HepG2 (cell line): ENCODE results near the gene RUVBL2. TPM values are rescaled to one million over a fixed set of nuclear protein-coding genes. Genes with fewer than 3 reads are reported as not detected.

Experiments used
- ATAC-seq: fragments of 200-7000 bp; cut with Tn5 transposase; 3 replicates; pipeline ENCODE4 v1.9.1; 2020; ENCODE audit warnings: mild to moderate bottlenecking, moderate library complexity
- BruUV-seq: library from RNA; stranded (reverse); fragments of 400-500 nt; replicated peaks from 2 replicates; lab custom pipeline; 2021; lab: Mats Ljungman, UMichigan
- CTCF ChIA-PET: fragments of 300-600 bp; formaldehyde crosslinking; extraction: SDS; loops from one replicate; lab custom pipeline; 2021; ENCODE audit warnings: low total read pairs, inconsistent platforms, low intra/inter-chr PET ratio; lab: Yijun Ruan, JAX
- POLR2A ChIA-PET: fragments of 350-600 bp; sonication (Branson Sonifier 250); formaldehyde crosslinking; loops from one replicate; lab custom pipeline; 2020; ENCODE audit warnings: antibody characterized with exemption, inconsistent platforms; lab: Yijun Ruan, JAX
- DNase-seq: peaks from one replicate; pipeline ENCODE4 v3.0.0-alpha.2; 2015; ENCODE audit warnings: low spot score
- FAIRE-seq: peaks from 3 replicates; lab custom pipeline; 2011; peaks lifted over from hg19 to GRCh38; lab: Jason Lieb, UNC
- H2AFZ ChIP-seq: one replicate; pipeline ENCODE4 v1.6.1; 2011; ENCODE audit warnings: low read length, inconsistent platforms
- H3K27ac ChIP-seq: fragments of 300-600 bp; 3 replicates; pipeline ENCODE4 v1.8.0; 2011; ENCODE audit warnings: mixed run types, mild to moderate bottlenecking, mixed read lengths, low read length, inconsistent platforms; ENCODE audit not compliant: insufficient read depth; ENCODE audit errors: extremely low read length
- H3K27me3 ChIP-seq, 2 experiments: fragments of 200-600 bp in 1 of 2; 2 replicates in 1 of 2; 3 replicates in 1 of 2; pipeline versions ENCODE4 v1.6.0 to v1.8.0; 2011; ENCODE audit warnings: low read length in 2 of 2, mild to moderate bottlenecking in 2 of 2, moderate library complexity in 2 of 2, inconsistent platforms in 1 of 2; ENCODE audit not compliant: insufficient read depth in 2 of 2, control insufficient read depth in 1 of 2
- H3K36me3 ChIP-seq, 2 experiments: fragments of 200-600 bp in 1 of 2; replicated peaks in 1 of 2; 2 replicates in 1 of 2; 3 replicates in 1 of 2; pipeline versions ENCODE4 v1.5.1 to v1.8.0; 2011; ENCODE audit warnings: low read length in 2 of 2, inconsistent platforms in 1 of 2; ENCODE audit not compliant: insufficient read depth in 2 of 2, control insufficient read depth in 1 of 2
- H3K4me1 ChIP-seq: 2 replicates; pipeline ENCODE4 v1.5.1; 2012; ENCODE audit warnings: low read length, inconsistent platforms; ENCODE audit not compliant: insufficient read depth
- H3K4me2 ChIP-seq: 2 replicates; pipeline ENCODE4 v1.6.0; 2011; ENCODE audit warnings: low read depth, low read length, inconsistent platforms
- H3K4me3 ChIP-seq, 3 experiments: fragments of 200-600 bp in 1 of 3; sonication (generic), shearing (Covaris generic) in 1 of 3; replicated peaks in 1 of 3; 2 replicates each; pipeline ENCODE4 v1.5.1; 2011 to 2016; ENCODE audit warnings: low read length in 3 of 3, inconsistent platforms in 2 of 3, low read depth in 2 of 3, mild to moderate bottlenecking in 2 of 3, control low read depth in 1 of 3, mixed read lengths in 1 of 3; ENCODE audit not compliant: insufficient read depth in 1 of 3
- H3K79me2 ChIP-seq: one replicate; pipeline ENCODE4 v1.6.1; 2011; ENCODE audit warnings: low read length, inconsistent platforms; ENCODE audit not compliant: insufficient read depth
- H3K9ac ChIP-seq: 2 replicates; pipeline ENCODE4 v1.6.0; 2011; ENCODE audit warnings: mild to moderate bottlenecking, low read depth, low read length, inconsistent platforms; ENCODE audit not compliant: insufficient read depth
- H3K9me3 ChIP-seq: 2 replicates; pipeline ENCODE4 v1.5.1; 2012; ENCODE audit warnings: mild to moderate bottlenecking, low read length
- H4K20me1 ChIP-seq: 2 replicates; pipeline ENCODE4 v1.6.0; 2011; ENCODE audit warnings: inconsistent platforms, mild to moderate bottlenecking, low read length, moderate library complexity; ENCODE audit not compliant: insufficient read depth
- ATF6 ChIP-seq: sonication (generic); formaldehyde crosslinking; conservative IDR thresholded peaks from 2 replicates; pipeline ENCODE4 v1.4.0; 2020; ENCODE audit warnings: missing genetic modification reagents
- GLI4 ChIP-seq: sonication (generic); formaldehyde crosslinking; IDR thresholded peaks from 2 replicates; pipeline ENCODE4 v1.5.1; 2020; ENCODE audit warnings: missing genetic modification reagents, mild to moderate bottlenecking, moderate library complexity, borderline replicate concordance
- GTF3A ChIP-seq: sonication (generic); formaldehyde crosslinking; conservative IDR thresholded peaks from 2 replicates; pipeline ENCODE4 v1.4.0; 2020; ENCODE audit warnings: mild to moderate bottlenecking, missing genetic modification reagents
- HIVEP1 ChIP-seq: sonication (generic); formaldehyde crosslinking; IDR thresholded peaks from 2 replicates; pipeline ENCODE4 v1.4.0; 2020; ENCODE audit warnings: mild to moderate bottlenecking, missing genetic modification reagents
- IRF2 ChIP-seq: IDR thresholded peaks from 2 replicates; pipeline ENCODE4 v1.6.1; 2018; ENCODE audit warnings: missing genetic modification reagents, missing compliant biosample characterization
- SOX13 ChIP-seq, 3 experiments: fragments of 450-650 bp in 1 of 3; sonication (generic) in 1 of 3; formaldehyde crosslinking in 1 of 3; IDR thresholded peaks in 2 of 3; conservative IDR thresholded peaks in 1 of 3; 2 replicates each; pipeline versions ENCODE4 v1.5.0 to v1.6.1; 2016 to 2020; ENCODE audit warnings: antibody characterized with exemption in 1 of 3, mild to moderate bottlenecking in 1 of 3, missing compliant biosample characterization in 1 of 3, missing genetic modification reagents in 1 of 3, moderate library complexity in 1 of 3
- TCF7 ChIP-seq: sonication (generic); IDR thresholded peaks from 2 replicates; pipeline ENCODE4 v1.6.1; 2016; ENCODE audit warnings: antibody characterized with exemption, low read depth
- ZBTB34 ChIP-seq: sonication (generic); formaldehyde crosslinking; IDR thresholded peaks from 2 replicates; pipeline ENCODE4 v1.8.0; 2022; ENCODE audit warnings: mild to moderate bottlenecking, missing genetic modification reagents
- ZC3H13 ChIP-seq: sonication (generic); formaldehyde crosslinking; IDR thresholded peaks from 2 replicates; pipeline ENCODE4 v1.8.1; 2023; ENCODE audit warnings: mild to moderate bottlenecking, missing genetic modification reagents, moderate library complexity
- ZNF20 ChIP-seq: sonication (generic); formaldehyde crosslinking; IDR thresholded peaks from 2 replicates; pipeline ENCODE4 v1.4.0; 2020; ENCODE audit warnings: mild to moderate bottlenecking, moderate library complexity, missing genetic modification reagents
- ZNF589 ChIP-seq: sonication (generic); formaldehyde crosslinking; conservative IDR thresholded peaks from 2 replicates; pipeline ENCODE4 v1.8.0; 2022; ENCODE audit warnings: mild to moderate bottlenecking, moderate library complexity, missing genetic modification reagents
- ZNF773 ChIP-seq: sonication (generic); formaldehyde crosslinking; IDR thresholded peaks from 2 replicates; pipeline ENCODE4 v1.4.0; 2020; ENCODE audit warnings: missing genetic modification reagents, borderline replicate concordance
- WGBS: methylation state at CpG from one replicate; pipeline ENCODE4 v1.1.6; 2017; ENCODE audit warnings: low lambda C conversion rate; 5-methylcytosine and 5-hydroxymethylcytosine counted together
- in situ Hi-C: cut with HindIII; loops from 2 replicates; pipeline ENCODE4 v1.10.0; 2017; ENCODE audit warnings: low pct_unique_long_range_greater_than_20kb; ENCODE audit not compliant: extremely low pct_ligation_motif_present
- intact Hi-C: fragments of 100-400 bp; cut with micrococcal nuclease; formaldehyde crosslinking; loops from one replicate; pipeline ENCODE4 v1.10.0; 2022; ENCODE audit not compliant: unreplicated experiment
- polyA plus RNA-seq, 8 experiments: library from polyadenylated mRNA; depleted of rRNA in 3 of 8; stranded (reverse) in 7 of 8; unstranded in 1 of 8; fragments of >200 nt; fragmentation: Illumina TruSeq in 4 of 8; extraction: Trizol in 4 of 8; gene quantifications; 2 replicates each; pipeline versions ENCODE4 v1.2.1 to v1.2.3, GENCODE V29; 2011 to 2016; ENCODE audit warnings: low read depth in 4 of 8, missing spikeins in 1 of 8, mixed read lengths in 1 of 8; ENCODE audit not compliant: insufficient read depth in 1 of 8
- total RNA-seq, 5 experiments: library from RNA; depleted of rRNA; stranded (reverse); fragments of >200 nt; fragmentation: Illumina TruSeq; extraction: Trizol; gene quantifications; 2 replicates each; pipeline ENCODE4 v1.2.3, GENCODE V29; 2016; ENCODE audit warnings: low read depth in 1 of 5
- TF ChIP-seq, protein P1 (sequence below): sonication (generic); formaldehyde crosslinking; IDR thresholded peaks from 2 replicates; pipeline ENCODE4 v1.4.0; 2020; ENCODE audit warnings: missing genetic modification reagents
- TF ChIP-seq, protein P2 (sequence below): sonication (generic); formaldehyde crosslinking; IDR thresholded peaks from 2 replicates; pipeline ENCODE4 v1.5.0; 2020; ENCODE audit warnings: missing genetic modification reagents

The RUVBL2 gene
- total and polyA plus RNA-seq, 2 of the 13 experiments (the other 11 are each of a cell fraction or from before 2014, with no cell fraction given), result 120 to 122 TPM

DNA sequence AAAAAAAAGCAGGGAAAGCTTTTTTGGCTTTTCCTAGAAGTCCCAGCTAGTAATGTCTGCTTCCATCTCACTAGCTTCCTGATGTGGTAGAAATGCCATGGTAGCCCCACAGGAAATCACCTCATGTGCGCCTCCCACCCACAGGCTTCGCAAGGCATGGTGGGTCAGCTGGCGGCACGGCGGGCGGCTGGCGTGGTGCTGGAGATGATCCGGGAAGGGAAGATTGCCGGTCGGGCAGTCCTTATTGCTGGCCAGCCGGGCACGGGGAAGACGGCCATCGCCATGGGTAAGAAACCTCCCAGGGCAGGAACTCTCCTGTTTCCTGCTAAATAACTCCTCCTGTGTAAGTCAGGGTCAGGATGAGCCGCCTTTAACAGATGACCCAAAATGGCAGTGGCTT lies 10.4 kb downstream of the RUVBL2 start:
- intact Hi-C loops (no loop called here), in situ Hi-C loops (no loop called here)
- no peaks in the 10 kb centered on the region for H4K20me1 ChIP-seq
- no peak overlapping the region for H3K4me2 ChIP-seq
- H2AFZ ChIP-seq, result no peak overlapping the region
- ChIA-PET CTCF (no interaction called here), POLR2A (no interaction called here)
- no peak for ATAC-seq
- BruUV-seq, result no TSS peak
- no peak for FAIRE-seq
- WGBS, result 98% methylated on average over 13 of the region's 15 CpGs
- H3K36me3 ChIP-seq, result peaks cover 27 to 53% of the 10 kb centered on the region in 2 experiments
- H3K27ac ChIP-seq, result no peak overlapping the region
- H3K9me3 ChIP-seq, result no peaks in the 10 kb centered on the region
- no peak overlapping the region for H3K9ac ChIP-seq
- no peaks in the 10 kb centered on the region for H3K79me2 ChIP-seq
- H3K4me3 ChIP-seq, result no peak overlapping the region
- H3K27me3 ChIP-seq, result no peaks in the 10 kb centered on the region
- no peaks in the 10 kb centered on the region for H3K4me1 ChIP-seq
- DNase-seq, result no peak
- TF ChIP-seq SOX13 (IDR thresholded peaks at IDR 0.05) (no peak), SOX13 (CRISPR knock-in tag; conservative IDR thresholded peaks at IDR 0.05 in 1 of 2, IDR thresholded peaks at IDR 0.05 in 1 of 2) (no peak), ZNF773 (CRISPR knock-in tag) (no peak), GLI4 (CRISPR knock-in tag) (no peak), ATF6 (CRISPR knock-in tag) (no peak), GTF3A (CRISPR knock-in tag) (no peak), IRF2 (CRISPR knock-in tag) (no peak), TCF7 (no peak), ZNF589 (CRISPR knock-in tag) (no peak), ZBTB34 (CRISPR knock-in tag) (no peak), HIVEP1 (no peak), ZNF20 (CRISPR knock-in tag) (no peak), ZC3H13 (no peak)
- TF ChIP-seq, protein P1, sequence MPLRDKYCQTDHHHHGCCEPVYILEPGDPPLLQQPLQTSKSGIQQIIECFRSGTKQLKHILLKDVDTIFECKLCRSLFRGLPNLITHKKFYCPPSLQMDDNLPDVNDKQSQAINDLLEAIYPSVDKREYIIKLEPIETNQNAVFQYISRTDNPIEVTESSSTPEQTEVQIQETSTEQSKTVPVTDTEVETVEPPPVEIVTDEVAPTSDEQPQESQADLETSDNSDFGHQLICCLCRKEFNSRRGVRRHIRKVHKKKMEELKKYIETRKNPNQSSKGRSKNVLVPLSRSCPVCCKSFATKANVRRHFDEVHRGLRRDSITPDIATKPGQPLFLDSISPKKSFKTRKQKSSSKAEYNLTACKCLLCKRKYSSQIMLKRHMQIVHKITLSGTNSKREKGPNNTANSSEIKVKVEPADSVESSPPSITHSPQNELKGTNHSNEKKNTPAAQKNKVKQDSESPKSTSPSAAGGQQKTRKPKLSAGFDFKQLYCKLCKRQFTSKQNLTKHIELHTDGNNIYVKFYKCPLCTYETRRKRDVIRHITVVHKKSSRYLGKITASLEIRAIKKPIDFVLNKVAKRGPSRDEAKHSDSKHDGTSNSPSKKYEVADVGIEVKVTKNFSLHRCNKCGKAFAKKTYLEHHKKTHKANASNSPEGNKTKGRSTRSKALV, result no peak
- TF ChIP-seq, protein P2, sequence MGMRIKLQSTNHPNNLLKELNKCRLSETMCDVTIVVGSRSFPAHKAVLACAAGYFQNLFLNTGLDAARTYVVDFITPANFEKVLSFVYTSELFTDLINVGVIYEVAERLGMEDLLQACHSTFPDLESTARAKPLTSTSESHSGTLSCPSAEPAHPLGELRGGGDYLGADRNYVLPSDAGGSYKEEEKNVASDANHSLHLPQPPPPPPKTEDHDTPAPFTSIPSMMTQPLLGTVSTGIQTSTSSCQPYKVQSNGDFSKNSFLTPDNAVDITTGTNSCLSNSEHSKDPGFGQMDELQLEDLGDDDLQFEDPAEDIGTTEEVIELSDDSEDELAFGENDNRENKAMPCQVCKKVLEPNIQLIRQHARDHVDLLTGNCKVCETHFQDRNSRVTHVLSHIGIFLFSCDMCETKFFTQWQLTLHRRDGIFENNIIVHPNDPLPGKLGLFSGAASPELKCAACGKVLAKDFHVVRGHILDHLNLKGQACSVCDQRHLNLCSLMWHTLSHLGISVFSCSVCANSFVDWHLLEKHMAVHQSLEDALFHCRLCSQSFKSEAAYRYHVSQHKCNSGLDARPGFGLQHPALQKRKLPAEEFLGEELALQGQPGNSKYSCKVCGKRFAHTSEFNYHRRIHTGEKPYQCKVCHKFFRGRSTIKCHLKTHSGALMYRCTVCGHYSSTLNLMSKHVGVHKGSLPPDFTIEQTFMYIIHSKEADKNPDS (CRISPR knock-in tag), result no peak
- TF ChIP-seq, all 625 proteins: peak for 0
